NCI-H2029 (cell line): Measurements from ENCODE around the gene RABAC1.

Source experiments
- DNase-seq: peaks from one replicate; lab custom pipeline; 2025; lab: John Stamatoyannopoulos, UW

RABAC1 gene

GRCh38 chr19:41928754-41929535, 30.2 kb downstream of the RABAC1 start:
- DNase-seq: no peak

DNA sequence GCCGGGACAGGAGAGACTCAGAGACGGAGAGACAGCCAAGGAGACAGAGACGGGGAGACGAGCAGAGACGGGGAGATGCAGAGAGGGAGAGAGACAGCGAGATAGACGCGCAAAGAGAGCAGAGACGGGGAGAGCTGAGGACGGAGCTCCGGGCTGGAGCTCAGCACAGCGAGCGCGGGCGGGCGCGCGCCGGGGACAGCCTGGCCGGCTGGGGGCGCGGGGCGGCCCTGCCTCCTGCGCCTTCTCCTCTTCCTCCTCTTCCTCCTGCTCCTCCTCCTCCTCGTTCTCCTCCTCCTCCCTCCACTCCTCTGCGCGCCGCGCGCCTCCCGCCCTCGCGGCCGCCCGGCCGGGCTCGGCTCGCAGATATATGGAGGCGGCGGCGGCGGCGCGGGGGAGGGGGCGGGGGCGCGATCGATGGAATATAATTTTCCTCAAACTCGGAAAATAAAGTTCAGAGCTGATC, 30.9 kb downstream of the RABAC1 start, which contains the start of gene ERFL:
Gene ERFL (minus strand): TSS at position 229 of the 463 bp plus-strand sequence. CDS start 15,530 bp downstream, outside the sequence.
- DNase-seq: no peak

DNA sequence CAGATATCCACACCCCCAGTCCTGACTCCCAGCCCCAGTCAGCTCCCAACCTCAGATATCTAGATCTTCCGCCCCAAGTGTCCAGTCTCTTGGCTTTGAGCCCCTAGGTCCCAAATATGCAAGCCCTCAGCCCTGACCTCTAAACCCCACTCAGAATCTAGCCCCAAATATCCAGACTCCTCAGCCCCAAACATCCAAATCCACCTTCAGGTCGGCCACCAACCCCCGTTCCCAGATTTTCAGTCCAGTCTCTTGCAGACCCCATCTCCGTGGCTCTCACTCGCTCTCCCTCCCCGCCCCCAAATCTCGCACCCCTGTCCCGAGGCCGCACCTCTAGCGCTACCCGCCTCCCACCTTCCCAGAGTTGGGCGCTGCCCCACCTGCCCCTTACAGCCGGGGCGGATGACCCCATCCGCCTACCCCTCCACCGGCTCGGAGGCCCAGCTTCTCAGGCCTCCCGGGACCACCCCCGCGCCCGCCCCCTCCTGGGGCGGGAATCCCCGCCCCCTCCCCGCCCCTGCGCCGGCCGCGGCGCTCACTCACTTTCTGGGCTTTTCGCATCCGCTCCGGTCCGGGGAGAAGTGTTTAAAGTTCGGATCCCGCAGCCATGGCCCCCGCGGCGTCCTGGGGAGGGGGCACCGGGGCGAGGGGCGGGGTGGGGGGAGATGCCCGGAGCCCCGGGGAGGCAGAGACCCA, 31.5 kb downstream of the RABAC1 start:
- DNase-seq: no peak

GRCh38 chr19:41926763-41927496, 32.2 kb downstream of the RABAC1 start:
- DNase-seq: no peak

DNA sequence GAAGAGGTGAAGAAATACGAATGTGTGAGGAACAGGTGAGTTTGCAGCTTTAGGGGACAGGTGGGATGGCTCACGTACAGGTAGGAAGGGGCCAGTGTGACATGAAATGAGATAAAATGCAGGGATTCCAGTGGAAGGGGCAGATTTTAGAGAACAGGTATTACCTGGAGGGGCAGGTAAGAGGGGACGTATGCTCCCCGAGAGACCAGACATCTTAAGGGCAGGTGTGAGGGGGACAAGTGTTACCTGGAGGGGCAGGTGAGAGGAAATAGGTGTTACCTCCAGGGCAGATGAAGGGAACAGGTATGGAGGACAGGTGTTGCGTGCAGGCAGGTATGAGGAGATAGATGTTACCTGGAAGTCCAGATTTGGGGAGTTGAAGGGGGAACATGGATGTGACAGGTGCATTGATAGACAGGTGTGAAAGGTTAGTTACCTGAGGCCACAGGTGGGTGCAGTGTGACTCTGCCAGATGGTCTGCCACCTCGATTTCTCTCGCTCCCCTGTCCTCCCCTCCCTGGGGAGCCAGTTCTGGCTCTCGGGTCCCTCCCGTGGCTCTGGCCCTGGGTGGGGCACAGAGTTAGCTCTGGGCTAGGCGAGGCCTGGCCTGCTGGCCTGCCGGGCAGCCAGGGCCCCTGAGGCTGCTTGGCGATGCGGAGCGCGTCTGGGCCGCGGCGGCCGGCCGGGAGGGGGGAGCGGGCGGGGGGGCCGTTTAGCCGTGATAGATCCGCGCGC, 32.9 kb downstream of the RABAC1 start:
- no peak for DNase-seq

- no peak for DNase-seq
These were observed 33.7 kb downstream of the RABAC1 start for GRCh38 chr19:41925208-41926003.

DNA sequence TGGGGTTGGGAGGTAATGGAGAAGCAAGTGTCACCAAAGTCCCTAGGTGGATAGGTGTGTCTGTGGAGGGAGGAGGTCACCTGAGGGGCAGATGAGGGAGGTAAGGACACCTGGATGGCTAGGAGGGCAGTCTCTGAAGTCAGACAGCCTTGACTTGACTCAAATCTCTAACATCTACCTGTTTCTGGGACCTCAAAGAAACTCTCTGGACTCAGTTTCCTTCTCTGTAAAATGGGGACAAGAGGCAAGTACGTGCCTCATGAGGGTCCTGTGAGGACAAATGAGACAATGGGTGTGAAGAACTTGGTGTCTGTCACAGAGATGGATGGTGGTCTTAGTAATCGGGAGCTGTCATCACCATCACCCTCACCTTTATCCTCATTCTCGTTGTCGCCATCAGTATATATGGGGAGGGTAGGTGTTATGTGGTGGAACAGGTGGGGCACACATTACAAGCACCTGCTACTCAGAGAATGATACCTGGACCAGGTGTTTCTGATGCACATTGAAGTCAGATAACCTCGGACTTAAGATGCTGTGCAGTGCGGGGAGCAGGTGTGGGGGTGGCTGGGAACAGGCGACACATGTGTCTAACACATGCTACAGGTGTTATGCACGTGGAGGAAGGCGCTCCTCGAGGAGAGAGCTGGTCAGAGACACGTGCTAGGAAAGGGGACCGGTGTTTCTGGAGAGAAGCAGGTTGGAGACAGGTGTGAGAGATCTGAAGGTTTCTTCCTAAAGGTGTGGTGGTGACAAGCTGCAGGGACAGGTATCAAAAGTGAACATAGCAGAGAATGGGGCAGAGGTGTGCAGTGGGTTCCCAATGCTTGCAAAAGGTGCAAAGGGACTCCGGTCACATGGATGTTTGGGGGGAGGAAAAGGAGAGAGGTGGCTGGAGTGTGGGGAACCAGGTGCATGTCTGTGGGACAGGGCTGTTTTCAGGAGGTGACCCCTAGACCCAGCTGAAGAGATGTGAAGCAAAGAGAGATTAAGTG, 34.7 kb downstream of the RABAC1 start:
- no peak for DNase-seq

DNA sequence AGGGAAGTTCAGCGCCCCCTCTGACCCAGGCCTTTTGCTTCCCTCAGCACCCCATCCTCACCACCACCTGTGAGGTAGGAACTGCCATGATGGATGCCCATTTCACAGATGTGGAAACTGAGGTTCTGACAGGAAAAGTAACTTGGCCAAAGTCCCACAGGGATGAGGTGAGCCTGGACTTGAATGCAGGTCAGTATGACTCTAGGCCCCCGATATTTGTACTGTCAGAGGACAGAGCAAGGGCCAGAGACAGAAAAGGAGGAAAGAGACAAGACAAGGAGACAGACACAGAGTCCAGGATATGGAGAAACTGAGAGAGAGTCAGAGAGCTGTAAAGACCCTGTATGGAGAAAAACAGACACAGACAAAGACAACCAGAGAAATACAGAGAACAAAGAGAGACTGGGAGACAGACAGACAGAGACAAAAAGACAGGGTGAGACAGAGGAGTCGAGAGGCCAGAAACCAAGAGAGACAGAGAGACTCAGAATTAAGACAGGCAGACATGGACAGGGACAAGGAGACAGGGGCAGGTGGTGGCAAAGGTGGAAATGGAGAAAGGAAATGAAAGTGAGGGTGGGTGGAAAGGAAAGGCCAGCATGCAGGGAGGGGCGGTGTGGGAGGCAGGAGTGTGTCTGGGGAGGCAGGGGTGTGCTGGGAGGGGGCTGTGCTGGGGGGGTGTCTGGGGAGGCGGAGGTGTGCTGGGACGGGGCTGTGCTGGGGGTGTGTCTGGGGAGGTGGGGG, 35.9 kb downstream of the RABAC1 start:
- no peak for DNase-seq

DNA sequence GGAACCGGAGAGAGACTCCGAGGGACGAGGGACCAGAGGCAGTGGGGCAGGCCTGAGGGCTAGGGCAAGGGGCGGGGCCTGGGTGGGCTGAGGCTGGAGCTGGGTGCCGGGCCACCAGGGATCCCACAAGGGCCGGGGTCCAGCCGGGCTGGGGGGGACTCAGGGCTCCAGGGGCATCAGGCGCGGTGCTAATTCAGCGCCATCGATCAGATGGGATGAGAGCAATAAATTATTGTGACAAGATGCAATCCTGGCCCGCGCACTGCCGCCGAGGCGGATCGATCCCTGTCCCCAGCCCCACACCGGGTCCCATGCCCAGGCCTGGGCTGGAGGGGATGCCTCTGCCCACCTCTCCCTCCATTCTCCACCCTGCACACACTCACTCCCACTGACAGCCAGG, 36.5 kb downstream of the RABAC1 start:
- DNase-seq: no peak

- DNase-seq: no peak
These were observed 37.2 kb downstream of the RABAC1 start for GRCh38 chr19:41921577-41922576.

DNA sequence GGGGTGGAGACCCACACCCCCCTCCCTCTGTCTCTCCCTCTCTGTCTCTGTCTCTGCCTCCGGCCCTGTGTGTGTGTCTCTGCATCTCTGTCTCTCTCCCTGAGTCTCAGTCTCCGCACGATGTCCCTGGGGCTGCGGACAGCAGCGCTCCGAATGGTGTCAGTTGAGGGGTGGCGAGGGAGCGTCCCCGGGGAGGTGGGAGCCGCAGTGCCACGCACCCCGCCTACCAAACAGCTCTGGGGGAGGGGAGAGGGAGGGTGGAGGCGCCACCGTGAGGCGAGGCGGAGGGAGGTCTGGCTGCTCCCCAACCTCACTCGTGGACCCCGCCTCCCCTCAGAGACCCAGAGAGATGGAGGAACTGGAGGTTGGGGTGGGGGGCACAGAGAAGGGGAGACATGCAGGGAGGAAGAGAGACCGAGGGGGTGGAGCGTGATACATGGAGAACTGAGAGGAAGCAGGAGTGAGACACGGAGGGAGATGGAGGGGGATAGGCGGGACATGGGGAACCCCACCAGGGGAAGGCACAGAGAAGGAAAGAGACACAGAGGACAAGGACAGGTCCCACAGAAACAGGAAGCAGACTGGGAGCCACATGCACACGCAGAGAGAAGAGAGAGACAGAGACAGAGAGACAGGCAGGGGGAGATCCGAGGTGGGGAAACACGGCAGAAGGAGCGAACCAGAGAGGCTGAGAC, 38.1 kb downstream of the RABAC1 start:
- no peak for DNase-seq

DNA sequence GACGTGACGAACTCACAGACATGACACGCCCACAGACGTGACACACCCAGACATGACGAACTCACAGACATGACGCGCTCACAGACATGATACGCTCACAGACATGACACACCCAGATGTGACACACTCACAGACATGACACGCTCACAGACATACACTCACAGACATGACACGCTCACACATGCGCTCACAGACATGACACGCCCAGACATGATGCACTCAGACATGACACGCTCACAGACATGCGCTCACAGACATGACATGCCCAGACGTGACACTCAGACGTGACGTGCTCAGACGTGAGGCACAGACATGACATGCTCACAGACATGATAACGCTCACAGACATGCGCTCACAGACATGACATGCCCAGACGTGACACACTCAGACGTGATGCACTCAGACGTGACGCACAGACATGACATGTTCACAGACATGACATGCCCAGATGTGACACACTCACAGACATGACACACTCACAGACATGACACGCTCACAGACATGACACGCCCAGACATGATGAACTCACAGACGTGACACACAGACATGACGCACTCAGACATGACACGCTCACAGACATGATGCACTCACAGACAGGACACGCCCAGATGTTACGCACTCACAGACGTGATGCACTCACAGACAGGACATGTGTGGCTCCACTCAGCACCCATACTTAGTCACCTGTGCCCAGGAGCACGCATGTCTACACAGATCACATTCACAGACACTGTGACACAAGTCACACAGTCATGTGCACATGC, 39.0 kb downstream of the RABAC1 start:
- DNase-seq: no peak

DNA sequence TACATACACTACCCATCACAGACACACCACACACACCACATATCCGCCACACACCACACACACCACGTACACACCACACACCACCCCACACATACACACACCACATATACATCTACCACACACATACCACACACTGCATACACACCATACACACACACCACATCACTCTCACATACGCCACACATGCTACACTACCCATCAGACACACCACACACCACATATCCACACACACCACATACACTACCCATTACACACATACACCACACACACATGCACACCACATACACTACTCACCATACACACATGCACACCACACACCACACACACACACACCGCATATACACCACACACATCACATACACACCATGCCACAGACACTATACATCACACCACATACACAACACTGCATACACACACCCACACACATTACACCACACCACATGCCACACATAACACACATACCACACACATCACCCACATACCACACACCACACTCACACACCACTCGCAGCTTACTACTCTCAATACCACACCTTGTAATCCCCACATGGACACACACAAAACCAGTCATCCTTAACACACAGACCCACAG, 40.4 kb downstream of the RABAC1 start:
- DNase-seq: no peak

GRCh38 chr19:41918095-41918494, 41.0 kb downstream of the RABAC1 start:
- no peak for DNase-seq

GRCh38 chr19:41917676-41918075, 41.4 kb downstream of the RABAC1 start:
- DNase-seq: no peak

DNA sequence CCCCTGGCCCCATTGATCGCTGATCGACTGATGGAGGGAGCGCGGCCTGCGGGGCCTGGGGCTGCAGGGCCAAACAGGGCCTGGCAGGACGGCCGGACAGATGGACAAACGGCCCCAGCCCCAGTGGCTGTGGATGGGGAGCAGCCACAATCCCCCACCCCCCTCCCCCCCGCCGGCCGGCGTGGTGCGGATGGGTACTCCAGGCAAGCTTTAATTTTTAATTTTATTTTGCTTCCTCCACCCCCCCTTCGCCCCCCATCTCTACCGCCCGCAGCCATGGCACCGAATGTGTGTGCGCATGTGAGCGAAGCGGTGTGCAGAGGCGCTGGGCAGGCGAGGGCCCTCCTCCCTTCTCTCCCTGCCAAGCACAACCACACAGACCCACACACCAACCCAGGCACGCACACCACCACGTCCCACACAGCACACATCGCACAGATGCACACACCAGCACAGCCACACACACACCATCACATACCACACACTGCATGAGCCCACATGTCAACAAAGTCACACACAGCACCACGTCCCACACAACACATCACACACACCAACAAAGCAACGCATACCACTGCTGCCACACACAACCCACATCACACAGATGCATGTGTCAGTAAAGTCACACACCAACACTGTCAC, 43.2 kb downstream of the RABAC1 start:
- no peak for DNase-seq
